ENCODE measurements around the gene RPL13. TPM values are rescaled to one million over a fixed set of nuclear protein-coding genes. Genes with fewer than 3 reads are reported as not detected.

Gene RPL13
- total and polyA plus RNA-seq, 3 donors from 2014 or later: 1,947 to 3,862 (median 1,952) TPM

GRCh38 chr16:89548344-89549006 is 12.0 kb upstream of the RPL13 start:
- H3K36me3 ChIP-seq (ENCODE audit: low read depth, missing control alignments): no peaks in the 10 kb centered on the region

GRCh38 chr16:89549007-89549700 is 11.3 kb upstream of the RPL13 start:
- intact Hi-C loops (cut with DNase I; ENCODE audit: low total_unique reads): no loop called here
- WGBS, 2 donors: 92% methylated on average over 10 of the region's 10 CpGs
- no peak for DNase-seq
- no peak overlapping the region for H3K27ac ChIP-seq
- TF ChIP-seq, protein P1, sequence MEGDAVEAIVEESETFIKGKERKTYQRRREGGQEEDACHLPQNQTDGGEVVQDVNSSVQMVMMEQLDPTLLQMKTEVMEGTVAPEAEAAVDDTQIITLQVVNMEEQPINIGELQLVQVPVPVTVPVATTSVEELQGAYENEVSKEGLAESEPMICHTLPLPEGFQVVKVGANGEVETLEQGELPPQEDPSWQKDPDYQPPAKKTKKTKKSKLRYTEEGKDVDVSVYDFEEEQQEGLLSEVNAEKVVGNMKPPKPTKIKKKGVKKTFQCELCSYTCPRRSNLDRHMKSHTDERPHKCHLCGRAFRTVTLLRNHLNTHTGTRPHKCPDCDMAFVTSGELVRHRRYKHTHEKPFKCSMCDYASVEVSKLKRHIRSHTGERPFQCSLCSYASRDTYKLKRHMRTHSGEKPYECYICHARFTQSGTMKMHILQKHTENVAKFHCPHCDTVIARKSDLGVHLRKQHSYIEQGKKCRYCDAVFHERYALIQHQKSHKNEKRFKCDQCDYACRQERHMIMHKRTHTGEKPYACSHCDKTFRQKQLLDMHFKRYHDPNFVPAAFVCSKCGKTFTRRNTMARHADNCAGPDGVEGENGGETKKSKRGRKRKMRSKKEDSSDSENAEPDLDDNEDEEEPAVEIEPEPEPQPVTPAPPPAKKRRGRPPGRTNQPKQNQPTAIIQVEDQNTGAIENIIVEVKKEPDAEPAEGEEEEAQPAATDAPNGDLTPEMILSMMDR (IDR thresholded peaks at IDR 0.05): no peak
- TF ChIP-seq POLR2A (IDR thresholded peaks at IDR 0.05): no peak
- H3K4me3 ChIP-seq: no peak overlapping the region
- H3K4me1 ChIP-seq: no peaks in the 10 kb centered on the region
- H3K36me3 ChIP-seq (ENCODE audit: low read depth, missing control alignments): no peaks in the 10 kb centered on the region
- H3K9me3 ChIP-seq: no peaks in the 10 kb centered on the region
- no peaks in the 10 kb centered on the region for H3K27me3 ChIP-seq

More at GRCh38 chr16:89548344-89549006, 12.0 kb upstream of the RPL13 start:
- Histone ChIP-seq H3K4me1 (no peaks in the 10 kb centered on the region), H3K27me3 (no peaks in the 10 kb centered on the region), H3K27ac (no peak overlapping the region), H3K4me3 (no peak overlapping the region), H3K9me3 (no peaks in the 10 kb centered on the region)
- no peak for TF ChIP-seq POLR2A (IDR thresholded peaks at IDR 0.05)
- TF ChIP-seq, protein P1 (IDR thresholded peaks at IDR 0.05): no peak
- no peak for DNase-seq
- 89 to 93% methylated on average over 27 to 28 of the region's 28 CpGs for WGBS, 2 donors
- intact Hi-C loops (cut with DNase I; ENCODE audit: low total_unique reads): no loop called here

- TF ChIP-seq, protein P1 (IDR thresholded peaks at IDR 0.05): no peak
- TF ChIP-seq POLR2A (IDR thresholded peaks at IDR 0.05): no peak
- H3K4me1 ChIP-seq: no peaks in the 10 kb centered on the region
- no peaks in the 10 kb centered on the region for H3K27me3 ChIP-seq
- intact Hi-C loops (cut with DNase I; ENCODE audit: low total_unique reads): no loop called here
- no peak overlapping the region for H3K27ac ChIP-seq
- no peaks in the 10 kb centered on the region for H3K9me3 ChIP-seq
- 95% methylated on average over 13 to 22 of the region's 22 CpGs for WGBS, 2 donors
- H3K4me3 ChIP-seq: no peak overlapping the region
- no peak for DNase-seq
- H3K36me3 ChIP-seq (ENCODE audit: low read depth, missing control alignments): no peaks in the 10 kb centered on the region
These were observed 10.0 kb upstream of the RPL13 start for GRCh38 chr16:89550421-89551007.

- Histone ChIP-seq H3K9me3 (no peaks in the 10 kb centered on the region), H3K36me3 (ENCODE audit: low read depth, missing control alignments) (no peaks in the 10 kb centered on the region), H3K4me3 (no peak overlapping the region), H3K4me1 (no peaks in the 10 kb centered on the region), H3K27me3 (no peaks in the 10 kb centered on the region), H3K27ac (no peak overlapping the region)
- intact Hi-C loops (cut with DNase I; ENCODE audit: low total_unique reads): no loop called here
- 91 to 94% methylated on average over 21 to 22 of the region's 22 CpGs for WGBS, 2 donors
- DNase-seq: no peak
- no peak for TF ChIP-seq POLR2A (IDR thresholded peaks at IDR 0.05)
- TF ChIP-seq, protein P1 (IDR thresholded peaks at IDR 0.05): no peak
These were observed 8.2 kb upstream of the RPL13 start for GRCh38 chr16:89552329-89552728.
